ENCODE data around the gene ZNF316.

The ZNF316 gene

GRCh38 chr7:6701860-6702259, 64.7 kb downstream of the ZNF316 start:
- DNase-seq = no peak
